ENCODE results near the gene SEC22C.

SEC22C gene

DNA sequence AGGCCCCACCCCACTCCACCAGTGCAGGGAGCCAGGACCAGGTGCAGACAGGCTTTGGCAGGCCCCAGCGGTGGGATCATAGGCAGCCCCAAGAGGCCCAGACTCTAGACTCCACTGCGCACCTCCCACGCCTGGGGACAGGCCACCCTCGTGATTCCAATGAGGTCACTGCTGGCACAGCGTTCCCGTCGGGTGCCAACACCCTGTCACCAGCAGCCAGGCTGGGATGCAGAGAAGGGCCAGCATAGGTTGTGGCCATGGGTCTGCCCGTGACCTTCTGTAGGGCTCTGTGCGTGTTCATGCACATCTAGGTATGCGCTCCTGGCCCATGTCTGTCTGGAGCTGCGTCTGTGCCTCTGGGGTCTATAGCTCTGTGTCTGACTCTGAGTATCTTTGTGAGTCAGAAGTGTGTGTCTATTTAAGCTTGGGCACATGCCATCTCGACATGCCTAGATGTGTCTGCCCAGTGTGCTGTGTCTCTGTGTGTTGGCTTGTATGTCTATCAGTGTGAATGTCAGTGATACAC is 66.3 kb downstream of the SEC22C start:
- Histone ChIP-seq H3K27ac (ENCODE audit: low read depth, low read length) (no peak overlapping the region), H4K20me1 (ENCODE audit: low read depth, low read length) (no peaks in the 10 kb centered on the region), H3K79me2 (ENCODE audit: insufficient read depth, low read length) (no peaks in the 10 kb centered on the region), H3K9me3 (ENCODE audit: insufficient read depth, low read length) (no peaks in the 10 kb centered on the region), H2AFZ (ENCODE audit: low read depth, low read length, severe bottlenecking) (no peak overlapping the region), H3K4me3 (ENCODE audit: insufficient read depth, low read length, poor library complexity, severe bottlenecking) (no peak overlapping the region), H3K4me2 (ENCODE audit: low read depth, low read length, poor library complexity, severe bottlenecking) (no peak overlapping the region), H3K36me3 (ENCODE audit: low read length) (no peaks in the 10 kb centered on the region), H3K9ac (ENCODE audit: low read length) (no peak overlapping the region), H3K27me3 (ENCODE audit: low read length) (no peaks in the 10 kb centered on the region), H3K9me2 (replicated peaks; ENCODE audit: insufficient read depth, low read length) (no peaks in the 10 kb centered on the region), H3F3A (ENCODE audit: insufficient read depth) (no peaks in the 10 kb centered on the region)
- TF ChIP-seq EZH2phosphoT487 (conservative IDR thresholded peaks at IDR 0.05; ENCODE audit: low read length), result no peak
- TF ChIP-seq CTCF (IDR thresholded peaks at IDR 0.05; ENCODE audit: insufficient read depth, low read length, poor library complexity, severe bottlenecking), result no peak

- Histone ChIP-seq H3K27ac (ENCODE audit: low read depth, low read length) (no peak overlapping the region), H3K9ac (ENCODE audit: low read length) (no peak overlapping the region), H3F3A (ENCODE audit: insufficient read depth) (no peaks in the 10 kb centered on the region), H3K36me3 (ENCODE audit: low read length) (no peaks in the 10 kb centered on the region), H2AFZ (ENCODE audit: low read depth, low read length, severe bottlenecking) (no peak overlapping the region), H3K4me3 (ENCODE audit: insufficient read depth, low read length, poor library complexity, severe bottlenecking) (no peak overlapping the region), H3K4me2 (ENCODE audit: low read depth, low read length, poor library complexity, severe bottlenecking) (no peak overlapping the region), H4K20me1 (ENCODE audit: low read depth, low read length) (no peaks in the 10 kb centered on the region), H3K27me3 (ENCODE audit: low read length) (no peaks in the 10 kb centered on the region), H3K9me3 (ENCODE audit: insufficient read depth, low read length) (no peaks in the 10 kb centered on the region), H3K79me2 (ENCODE audit: insufficient read depth, low read length) (no peaks in the 10 kb centered on the region), H3K9me2 (replicated peaks; ENCODE audit: insufficient read depth, low read length) (no peaks in the 10 kb centered on the region)
- TF ChIP-seq EZH2phosphoT487 (conservative IDR thresholded peaks at IDR 0.05; ENCODE audit: low read length) (no peak), CTCF (IDR thresholded peaks at IDR 0.05; ENCODE audit: insufficient read depth, low read length, poor library complexity, severe bottlenecking) (no peak)
Measured at GRCh38 chr3:42514876-42515275, 66.9 kb downstream of the SEC22C start.

GRCh38 chr3:42513521-42513920 is 68.2 kb downstream of the SEC22C start:
- Histone ChIP-seq H2AFZ (ENCODE audit: low read depth, low read length, severe bottlenecking) (no peak overlapping the region), H3F3A (ENCODE audit: insufficient read depth) (no peaks in the 10 kb centered on the region), H3K9me2 (replicated peaks; ENCODE audit: insufficient read depth, low read length) (no peaks in the 10 kb centered on the region), H4K20me1 (ENCODE audit: low read depth, low read length) (no peaks in the 10 kb centered on the region), H3K4me2 (ENCODE audit: low read depth, low read length, poor library complexity, severe bottlenecking) (no peak overlapping the region), H3K9me3 (ENCODE audit: insufficient read depth, low read length) (no peaks in the 10 kb centered on the region), H3K9ac (ENCODE audit: low read length) (no peak overlapping the region), H3K79me2 (ENCODE audit: insufficient read depth, low read length) (no peaks in the 10 kb centered on the region), H3K27me3 (ENCODE audit: low read length) (no peaks in the 10 kb centered on the region), H3K27ac (ENCODE audit: low read depth, low read length) (no peak overlapping the region), H3K36me3 (ENCODE audit: low read length) (no peaks in the 10 kb centered on the region), H3K4me3 (ENCODE audit: insufficient read depth, low read length, poor library complexity, severe bottlenecking) (no peak overlapping the region)
- TF ChIP-seq EZH2phosphoT487 (conservative IDR thresholded peaks at IDR 0.05; ENCODE audit: low read length) (no peak), CTCF (IDR thresholded peaks at IDR 0.05; ENCODE audit: insufficient read depth, low read length, poor library complexity, severe bottlenecking) (no peak)
